ENCODE data around the gene PSMG4.

Gene PSMG4

GRCh38 chr6:3304500-3305215, 45.9 kb downstream of the PSMG4 start:
- no peak for TF ChIP-seq MAX (IDR thresholded peaks at IDR 0.05; ENCODE audit: low read depth, low read length)
- no peak for TF ChIP-seq MYC (IDR thresholded peaks at IDR 0.05; ENCODE audit: low read depth, low read length)
- no peak for TF ChIP-seq CTCF (IDR thresholded peaks at IDR 0.05; ENCODE audit: low read depth, low read length)
- no peak for TF ChIP-seq POLR2A (IDR thresholded peaks at IDR 0.05; ENCODE audit: extremely low read depth, insufficient read length)
- H3K4me3 ChIP-seq (ENCODE audit: low read depth, low read length): no peak overlapping the region
- DNase-seq (ENCODE audit: low read depth): no peak

GRCh38 chr6:3305216-3305565, 46.4 kb downstream of the PSMG4 start:
- H3K4me3 ChIP-seq (ENCODE audit: low read depth, low read length): no peak overlapping the region
- no peak for DNase-seq (ENCODE audit: low read depth)
- TF ChIP-seq CTCF (IDR thresholded peaks at IDR 0.05; ENCODE audit: low read depth, low read length) (no peak), POLR2A (IDR thresholded peaks at IDR 0.05; ENCODE audit: extremely low read depth, insufficient read length) (no peak), MYC (IDR thresholded peaks at IDR 0.05; ENCODE audit: low read depth, low read length) (no peak), MAX (IDR thresholded peaks at IDR 0.05; ENCODE audit: low read depth, low read length) (no peak)

GRCh38 chr6:3305831-3306230, 47.1 kb downstream of the PSMG4 start:
- DNase-seq (ENCODE audit: low read depth): no peak
- no peak for TF ChIP-seq MYC (IDR thresholded peaks at IDR 0.05; ENCODE audit: low read depth, low read length)
- TF ChIP-seq MAX (IDR thresholded peaks at IDR 0.05; ENCODE audit: low read depth, low read length): no peak
- no peak for TF ChIP-seq POLR2A (IDR thresholded peaks at IDR 0.05; ENCODE audit: extremely low read depth, insufficient read length)
- no peak for TF ChIP-seq CTCF (IDR thresholded peaks at IDR 0.05; ENCODE audit: low read depth, low read length)
- H3K4me3 ChIP-seq (ENCODE audit: low read depth, low read length): no peak overlapping the region

GRCh38 chr6:3306848-3307247, 48.1 kb downstream of the PSMG4 start:
- TF ChIP-seq MYC (IDR thresholded peaks at IDR 0.05; ENCODE audit: low read depth, low read length) (no peak), POLR2A (IDR thresholded peaks at IDR 0.05; ENCODE audit: extremely low read depth, insufficient read length) (no peak), MAX (IDR thresholded peaks at IDR 0.05; ENCODE audit: low read depth, low read length) (no peak), CTCF (IDR thresholded peaks at IDR 0.05; ENCODE audit: low read depth, low read length) (no peak)
- H3K4me3 ChIP-seq (ENCODE audit: low read depth, low read length): no peak overlapping the region
- no peak for DNase-seq (ENCODE audit: low read depth)

GRCh38 chr6:3307436-3307835, 48.7 kb downstream of the PSMG4 start:
- DNase-seq (ENCODE audit: low read depth): no peak
- H3K4me3 ChIP-seq (ENCODE audit: low read depth, low read length): no peak overlapping the region
- TF ChIP-seq MYC (IDR thresholded peaks at IDR 0.05; ENCODE audit: low read depth, low read length) (no peak), MAX (IDR thresholded peaks at IDR 0.05; ENCODE audit: low read depth, low read length) (no peak), CTCF (IDR thresholded peaks at IDR 0.05; ENCODE audit: low read depth, low read length) (no peak)

Data from NB4 (cell line).